T47D (cell line): ENCODE results near the gene PDPK1.

Experiments used
- DNase-seq, 2 experiments: peaks; one replicate each; pipeline versions ENCODE4 v3.0.0 to v3.0.0-alpha.2; 2011 to 2012; ENCODE audit warnings: low read depth in 1 of 2, low spot score in 1 of 2
- JUND ChIP-seq: IDR thresholded peaks from 2 replicates; pipeline ENCODE4 v1.6.1; 2012; ENCODE audit warnings: low read depth
- in situ Hi-C: cut with HindIII; loops from 2 replicates; pipeline ENCODE4 v1.10.0; 2016; ENCODE audit warnings: low sequenced_read_pairs, low pct_unique_long_range_greater_than_20kb

PDPK1 gene

GRCh38 chr16:2520784-2521531 is 16.9 kb upstream of the PDPK1 start:
- TF ChIP-seq JUND, result no peak
- in situ Hi-C loops, result no loop called here
- DNase-seq, result no peak

- no peak for DNase-seq
Measured at GRCh38 chr16:2523801-2524231, 14.0 kb upstream of the PDPK1 start.

GRCh38 chr16:2524339-2524938 is 13.4 kb upstream of the PDPK1 start:
- no peak for TF ChIP-seq JUND
- DNase-seq, result no peak
- in situ Hi-C loops, result no loop called here

More at GRCh38 chr16:2523801-2524231, 14.0 kb upstream of the PDPK1 start:
- no peak for TF ChIP-seq JUND
- in situ Hi-C loops, result no loop called here

GRCh38 chr16:2526135-2526534 is 11.7 kb upstream of the PDPK1 start:
- in situ Hi-C loops, result no loop called here
- TF ChIP-seq JUND, result no peak
- DNase-seq, result no peak

- no peak for TF ChIP-seq JUND
- DNase-seq, result no peak
- in situ Hi-C loops, result no loop called here
Measured at GRCh38 chr16:2527071-2527783, 10.6 kb upstream of the PDPK1 start.

- in situ Hi-C loops, result no loop called here
- no peak for DNase-seq
- no peak for TF ChIP-seq JUND
Measured at GRCh38 chr16:2527784-2528100, 10.1 kb upstream of the PDPK1 start.

- no peak for TF ChIP-seq JUND
- in situ Hi-C loops, result no loop called here
- DNase-seq, result no peak
Measured at GRCh38 chr16:2528161-2529060, 9.4 kb upstream of the PDPK1 start.

- DNase-seq, result no peak
- in situ Hi-C loops, result no loop called here
- TF ChIP-seq JUND, result no peak
Measured at GRCh38 chr16:2529061-2529931, 8.5 kb upstream of the PDPK1 start.

- in situ Hi-C loops, result no loop called here
- no peak for DNase-seq
- TF ChIP-seq JUND, result no peak
Measured at GRCh38 chr16:2529961-2530628, 7.7 kb upstream of the PDPK1 start.

GRCh38 chr16:2530629-2531318 is 7.0 kb upstream of the PDPK1 start:
- DNase-seq, result no peak
- TF ChIP-seq JUND, result no peak
- in situ Hi-C loops, result no loop called here

GRCh38 chr16:2531371-2531695 is 6.5 kb upstream of the PDPK1 start, which contains the start of gene CEMP1:
Gene CEMP1, minus strand, starts transcription at chr16:2531408. Its CDS starts 335 bp downstream, at chr16:2531073.
- TF ChIP-seq JUND, result no peak
- in situ Hi-C loops, result no loop called here
- DNase-seq, result no peak
